Esophagus muscularis mucosa (tissue), 4 donors: ENCODE measurements around the gene KCNJ9. TPM values are rescaled to one million over a fixed set of nuclear protein-coding genes. Genes with fewer than 3 reads are reported as not detected.

Experiments used
- DNase-seq: peaks from one replicate; pipeline ENCODE4 v3.0.0-alpha.2; 2017; ENCODE audit errors: extremely low spot score
- H3K27ac ChIP-seq, 4 donors: fragments of 200-600 bp; sonication (generic); replicated peaks in 1 of 4; 1 replicate in 3 of 4; 2 replicates in 1 of 4; pipeline ENCODE4 v1.5.1; 2016 to 2019; ENCODE audit warnings: mild to moderate bottlenecking in 1 of 4
- H3K27me3 ChIP-seq, 4 donors: fragments of 200-600 bp; sonication (generic); one replicate each; pipeline versions ENCODE4 v1.5.1 to v1.6.0; 2016 to 2019
- H3K36me3 ChIP-seq, 4 donors: fragments of 200-600 bp; sonication (generic); one replicate each; pipeline ENCODE4 v1.5.1; 2016 to 2019
- H3K4me1 ChIP-seq, 4 donors: fragments of 200-600 bp; sonication (generic); one replicate each; pipeline ENCODE4 v1.5.1; 2016 to 2019
- H3K4me3 ChIP-seq, 4 donors: fragments of 200-600 bp; sonication (generic); 1 replicate in 2 of 4; 2 replicates in 2 of 4; pipeline ENCODE4 v1.5.1; 2016 to 2019; ENCODE audit warnings: mild to moderate bottlenecking in 4 of 4, moderate library complexity in 1 of 4
- H3K9me3 ChIP-seq, 4 donors: fragments of 200-600 bp; sonication (generic); 1 replicate in 3 of 4; 2 replicates in 1 of 4; pipeline ENCODE4 v1.5.1; 2016 to 2019
- EP300 ChIP-seq: sonication (generic); formaldehyde crosslinking; IDR thresholded peaks from one replicate; pipeline ENCODE4 v1.6.1; 2017; ENCODE audit warnings: antibody characterized with exemption
- POLR2A ChIP-seq: fragments of 450-650 bp; IDR thresholded peaks from one replicate; pipeline ENCODE4 v1.6.1; 2017; ENCODE audit warnings: antibody characterized with exemption, moderate library complexity, mild to moderate bottlenecking, low read depth
- POLR2AphosphoS5 ChIP-seq, 2 donors: sonication (generic); formaldehyde crosslinking; IDR thresholded peaks; one replicate each; pipeline ENCODE4 v1.6.1; 2017; ENCODE audit warnings: antibody characterized with exemption in 2 of 2
- WGBS: methylation state at CpG from one replicate; pipeline ENCODE4 v1.1.5; 2018; 5-methylcytosine and 5-hydroxymethylcytosine counted together
- intact Hi-C: fragments of 100-400 bp; cut with DNase I; formaldehyde crosslinking; loops from one replicate; pipeline ENCODE4 v1.15.1; 2023
- total RNA-seq, 4 donors: library from RNA; depleted of rRNA; stranded (reverse); fragments of >200 nt; gene quantifications; one replicate each; pipeline versions ENCODE4 v1.1.0 to v1.2.1, GENCODE V29; 2016
- TF ChIP-seq, protein P1 (sequence below), 3 experiments: fragments of 200-600 bp in 2 of 3; fragments of 450-650 bp in 1 of 3; sonication (generic) in 2 of 3; IDR thresholded peaks; one replicate each; pipeline ENCODE4 v1.5.1; 2017 to 2019; ENCODE audit warnings: antibody characterized with exemption in 3 of 3, mild to moderate bottlenecking in 2 of 3, moderate library complexity in 1 of 3

The KCNJ9 gene
- total RNA-seq, 4 donors from 2014 or later, result not detected

DNA sequence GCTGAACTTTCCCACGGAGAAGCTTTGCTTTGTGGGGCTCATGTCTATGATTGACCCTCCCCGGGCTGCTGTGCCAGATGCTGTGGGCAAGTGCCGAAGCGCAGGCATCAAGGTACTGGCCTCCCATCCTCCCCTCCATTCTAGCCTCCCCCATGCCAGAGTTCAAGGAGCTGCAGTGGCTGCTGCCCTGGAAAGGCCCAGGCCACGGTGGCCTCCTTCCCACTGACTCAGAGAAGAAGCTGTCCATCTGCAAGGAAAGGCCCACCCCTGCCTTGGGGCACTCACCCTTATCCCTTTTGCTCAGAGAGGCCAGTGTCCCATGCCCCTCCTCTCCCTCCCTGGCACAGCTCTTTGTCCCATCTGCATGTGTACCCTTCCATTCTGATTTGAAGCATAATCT lies 49.1 kb downstream of the KCNJ9 start:
- Histone ChIP-seq H3K27me3 (no peaks in the 10 kb centered on the region), H3K9me3 (no peaks in the 10 kb centered on the region), H3K27ac (peak overlapping the region; percentile 83 to 87 (median 85)), H3K4me1 (peaks cover 51 to 90% (median 69%) of the 10 kb centered on the region in 4 donors), H3K36me3 (peaks cover 42 to 83% (median 72%) of the 10 kb centered on the region in 4 donors), H3K4me3 (no peak overlapping the region)
- TF ChIP-seq, protein P1, sequence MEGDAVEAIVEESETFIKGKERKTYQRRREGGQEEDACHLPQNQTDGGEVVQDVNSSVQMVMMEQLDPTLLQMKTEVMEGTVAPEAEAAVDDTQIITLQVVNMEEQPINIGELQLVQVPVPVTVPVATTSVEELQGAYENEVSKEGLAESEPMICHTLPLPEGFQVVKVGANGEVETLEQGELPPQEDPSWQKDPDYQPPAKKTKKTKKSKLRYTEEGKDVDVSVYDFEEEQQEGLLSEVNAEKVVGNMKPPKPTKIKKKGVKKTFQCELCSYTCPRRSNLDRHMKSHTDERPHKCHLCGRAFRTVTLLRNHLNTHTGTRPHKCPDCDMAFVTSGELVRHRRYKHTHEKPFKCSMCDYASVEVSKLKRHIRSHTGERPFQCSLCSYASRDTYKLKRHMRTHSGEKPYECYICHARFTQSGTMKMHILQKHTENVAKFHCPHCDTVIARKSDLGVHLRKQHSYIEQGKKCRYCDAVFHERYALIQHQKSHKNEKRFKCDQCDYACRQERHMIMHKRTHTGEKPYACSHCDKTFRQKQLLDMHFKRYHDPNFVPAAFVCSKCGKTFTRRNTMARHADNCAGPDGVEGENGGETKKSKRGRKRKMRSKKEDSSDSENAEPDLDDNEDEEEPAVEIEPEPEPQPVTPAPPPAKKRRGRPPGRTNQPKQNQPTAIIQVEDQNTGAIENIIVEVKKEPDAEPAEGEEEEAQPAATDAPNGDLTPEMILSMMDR (IDR thresholded peaks at IDR 0.05), result no peak
- 94% methylated on average over 5 of the region's 5 CpGs for WGBS
- intact Hi-C loops, result no loop called here
- DNase-seq, result no peak

DNA sequence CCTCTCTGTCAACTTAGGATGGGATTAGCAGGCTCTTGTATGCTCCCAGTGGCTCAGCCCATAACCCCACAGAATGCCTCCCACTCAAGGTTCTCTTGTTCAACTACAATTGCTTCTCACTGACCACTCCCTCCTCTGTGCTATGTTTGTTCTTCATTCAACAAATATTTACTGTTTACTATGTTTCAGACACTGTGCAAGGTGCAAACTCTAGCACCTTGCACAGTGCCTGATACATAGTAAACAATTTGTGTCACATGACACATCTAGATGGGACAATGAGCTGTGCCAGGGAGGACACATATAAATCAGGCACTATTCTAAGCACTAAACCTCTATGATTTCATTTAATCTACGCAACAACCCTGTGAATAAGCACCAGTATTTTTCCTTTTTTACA lies 49.6 kb downstream of the KCNJ9 start:
- Histone ChIP-seq H3K27me3 (no peaks in the 10 kb centered on the region), H3K4me1 (peaks cover 47 to 88% (median 66%) of the 10 kb centered on the region in 4 donors), H3K27ac (peak overlapping the region; percentile 83 to 87 (median 85)), H3K4me3 (no peak overlapping the region), H3K36me3 (peaks cover 42 to 83% (median 72%) of the 10 kb centered on the region in 4 donors), H3K9me3 (no peaks in the 10 kb centered on the region)
- TF ChIP-seq POLR2A (no peak), EP300 (no peak)
- DNase-seq, result no peak
- intact Hi-C loops, result no loop called here
- 94% methylated on average over 1 of the region's 1 CpG for WGBS

DNA sequence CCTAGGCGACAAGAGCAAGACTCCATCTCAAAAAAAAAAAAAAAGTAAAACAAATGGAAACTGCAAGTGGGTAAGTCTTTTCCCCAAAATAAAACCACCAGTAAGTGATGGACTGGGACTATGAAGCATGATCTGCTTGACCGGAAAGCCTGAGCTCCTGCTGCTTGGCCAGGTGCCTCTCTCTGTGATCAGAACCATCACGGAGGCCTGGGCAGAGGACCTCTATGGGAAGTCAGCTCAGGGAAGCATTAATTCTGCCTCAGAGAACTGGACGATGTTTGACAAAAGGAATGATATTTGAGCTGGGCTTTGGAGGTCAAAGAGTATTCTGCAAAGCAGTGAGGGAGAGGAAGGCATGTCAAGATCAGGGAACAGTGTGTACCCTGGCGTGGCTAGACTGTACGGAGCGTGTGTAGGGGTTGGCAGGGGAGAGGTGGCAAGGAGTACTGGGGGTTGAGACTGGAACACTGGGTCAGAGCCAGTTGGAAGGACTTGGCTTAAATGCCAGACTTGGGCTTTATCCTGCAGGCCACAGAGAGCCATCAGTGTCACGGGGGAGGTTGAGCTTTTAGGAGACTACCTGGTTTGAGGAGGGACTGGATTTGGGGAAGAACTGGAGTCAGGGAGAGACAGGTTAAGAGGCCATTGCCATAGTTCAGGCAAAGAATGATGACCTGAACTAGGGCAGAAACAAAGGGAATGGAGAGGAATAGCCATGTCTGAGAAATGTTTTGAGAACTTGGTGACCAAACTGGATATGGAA lies 50.6 kb downstream of the KCNJ9 start:
- no peak overlapping the region for H3K4me3 ChIP-seq
- TF ChIP-seq EP300 (peak; percentile 98), POLR2AphosphoS5 (IDR thresholded peaks at IDR 0.05) (peak; percentile 85 to 94), POLR2A (no peak)
- no peak for DNase-seq
- H3K27me3 ChIP-seq, result no peaks in the 10 kb centered on the region
- WGBS, result 58% methylated on average over 8 of the region's 8 CpGs
- no peaks in the 10 kb centered on the region for H3K9me3 ChIP-seq
- peak overlapping the region; percentile 83 to 87 (median 85) for H3K27ac ChIP-seq
- H3K4me1 ChIP-seq, result peaks cover 53 to 89% (median 62%) of the 10 kb centered on the region in 4 donors
- intact Hi-C loops, result no loop called here
- peaks cover 45 to 83% (median 77%) of the 10 kb centered on the region in 4 donors for H3K36me3 ChIP-seq

DNA sequence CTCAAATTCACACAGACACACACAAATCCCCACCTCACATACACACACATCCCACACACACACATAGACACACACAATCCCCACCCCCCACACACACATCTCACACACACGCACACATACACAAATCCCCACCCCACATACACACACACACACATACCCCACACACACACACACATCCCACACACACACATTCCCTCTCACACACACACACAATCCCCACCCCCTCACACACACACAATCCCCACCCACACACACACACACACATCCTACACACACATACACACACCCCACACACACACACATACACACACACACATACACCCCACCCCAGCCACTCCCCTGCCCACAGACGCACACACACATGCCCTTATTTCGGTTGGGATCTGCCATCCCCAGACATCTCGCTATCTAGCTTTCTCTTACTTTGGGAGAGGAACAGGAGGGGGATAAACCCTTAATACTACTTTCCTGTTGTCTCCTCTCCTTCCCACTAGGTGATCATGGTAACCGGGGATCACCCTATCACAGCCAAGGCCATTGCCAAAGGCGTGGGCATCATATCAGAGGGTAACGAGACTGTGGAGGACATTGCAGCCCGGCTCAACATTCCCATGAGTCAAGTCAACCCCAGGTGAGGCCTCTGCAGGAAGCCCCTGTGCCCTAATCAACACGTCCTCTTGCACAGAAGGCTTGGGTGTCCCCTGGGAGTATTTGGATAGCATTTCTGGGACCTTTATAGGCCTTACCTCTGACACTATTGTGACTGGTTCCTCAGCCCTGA lies 52.8 kb downstream of the KCNJ9 start:
- Histone ChIP-seq H3K27me3 (no peaks in the 10 kb centered on the region), H3K9me3 (no peaks in the 10 kb centered on the region), H3K4me1 (peaks cover 32 to 80% (median 54%) of the 10 kb centered on the region in 4 donors), H3K36me3 (peaks cover 32 to 76% (median 65%) of the 10 kb centered on the region in 4 donors), H3K4me3 (no peak overlapping the region), H3K27ac (peak overlapping the region; percentile 83 to 87 (median 85))
- no peak for DNase-seq
- 81% methylated on average over 8 of the region's 9 CpGs for WGBS
- intact Hi-C loops, result no loop called here
- TF ChIP-seq EP300 (no peak), POLR2AphosphoS5 (IDR thresholded peaks at IDR 0.05) (no peak), POLR2A (no peak)
- TF ChIP-seq, protein P1 (IDR thresholded peaks at IDR 0.05), result no peak

DNA sequence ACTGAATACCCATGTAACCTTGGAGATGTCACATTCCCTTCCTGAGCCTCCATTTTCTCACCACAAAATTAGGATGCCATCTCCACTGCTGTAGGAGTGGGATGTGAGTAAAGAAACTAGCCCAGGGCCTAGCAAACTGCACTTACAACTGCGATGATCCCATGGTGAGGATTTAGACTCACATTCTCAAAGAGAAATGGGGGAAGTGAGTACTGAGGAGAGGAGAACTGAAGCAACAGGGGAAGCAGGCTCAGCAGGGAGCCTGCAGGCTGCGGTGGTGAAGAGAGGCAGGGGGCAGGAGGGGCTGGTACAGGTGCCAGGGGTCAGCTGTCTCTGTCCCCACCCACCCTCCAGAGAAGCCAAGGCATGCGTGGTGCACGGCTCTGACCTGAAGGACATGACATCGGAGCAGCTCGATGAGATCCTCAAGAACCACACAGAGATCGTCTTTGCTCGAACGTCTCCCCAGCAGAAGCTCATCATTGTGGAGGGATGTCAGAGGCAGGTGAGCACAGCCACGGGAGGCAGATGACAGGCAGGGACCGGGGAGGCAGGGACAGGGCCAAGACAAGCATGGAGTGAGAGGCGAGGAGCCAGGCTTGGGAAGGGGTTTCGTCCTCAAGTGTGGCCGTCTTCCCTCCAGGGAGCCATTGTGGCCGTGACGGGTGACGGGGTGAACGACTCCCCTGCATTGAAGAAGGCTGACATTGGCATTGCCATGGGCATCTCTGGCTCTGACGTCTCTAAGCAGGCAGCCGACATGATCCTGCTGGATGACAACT lies 53.6 kb downstream of the KCNJ9 start:
- TF ChIP-seq POLR2A, result no peak
- no peak for TF ChIP-seq EP300
- no peak for TF ChIP-seq POLR2AphosphoS5 (IDR thresholded peaks at IDR 0.05)
- TF ChIP-seq, protein P1 (IDR thresholded peaks at IDR 0.05), result no peak
- Histone ChIP-seq H3K27me3 (no peaks in the 10 kb centered on the region), H3K9me3 (no peaks in the 10 kb centered on the region), H3K4me3 (no peak overlapping the region), H3K27ac (peak overlapping the region; percentile 83 to 87 (median 85)), H3K36me3 (peaks cover 29 to 76% (median 65%) of the 10 kb centered on the region in 4 donors), H3K4me1 (peaks cover 26 to 72% (median 48%) of the 10 kb centered on the region in 4 donors)
- WGBS, result 82% methylated on average over 20 of the region's 20 CpGs
- intact Hi-C loops, result no loop called here
- DNase-seq, result no peak
